Measurements from ENCODE around the gene CCDC192.

- TF ChIP-seq POLR2A (IDR thresholded peaks at IDR 0.05) (no peak), CTCF (IDR thresholded peaks at IDR 0.05) (no peak)
Measured at GRCh38 chr5:127695346-127695745, 7.8 kb upstream of the CCDC192 start.

All from tibial nerve (tissue), 3 donors.